ENCODE data around the gene RGS3.

Gene RGS3

GRCh38 chr9:113613815-113614413 is 150.4 kb downstream of the RGS3 start:
- TF ChIP-seq CTCF (conservative IDR thresholded peaks at IDR 0.05; ENCODE audit: low read depth, low read length) = no peak
- H3K4me3 ChIP-seq (ENCODE audit: low read length) = no peak overlapping the region
- no peak for DNase-seq (ENCODE audit: low read depth)

- no peak for TF ChIP-seq CTCF (conservative IDR thresholded peaks at IDR 0.05; ENCODE audit: low read depth, low read length)
- DNase-seq (ENCODE audit: low read depth) = no peak
These were observed 151.5 kb downstream of the RGS3 start for GRCh38 chr9:113614843-113615648.

GRCh38 chr9:113616116-113616515 is 152.6 kb downstream of the RGS3 start:
- H3K4me3 ChIP-seq (ENCODE audit: low read length) = no peak overlapping the region
- no peak for TF ChIP-seq CTCF (conservative IDR thresholded peaks at IDR 0.05; ENCODE audit: low read depth, low read length)
- DNase-seq (ENCODE audit: low read depth) = no peak

More at GRCh38 chr9:113614843-113615648, 151.5 kb downstream of the RGS3 start:
- H3K4me3 ChIP-seq (ENCODE audit: low read length) = no peak overlapping the region

- H3K4me3 ChIP-seq (ENCODE audit: low read length) = no peak overlapping the region
- DNase-seq (ENCODE audit: low read depth) = no peak
- no peak for TF ChIP-seq CTCF (conservative IDR thresholded peaks at IDR 0.05; ENCODE audit: low read depth, low read length)
These were observed 153.3 kb downstream of the RGS3 start for GRCh38 chr9:113616621-113617496.

GRCh38 chr9:113617550-113617949 is 154.0 kb downstream of the RGS3 start:
- no peak for TF ChIP-seq CTCF (conservative IDR thresholded peaks at IDR 0.05; ENCODE audit: low read depth, low read length)
- DNase-seq (ENCODE audit: low read depth) = no peak
- no peak overlapping the region for H3K4me3 ChIP-seq (ENCODE audit: low read length)

GRCh38 chr9:113618836-113619490 is 155.4 kb downstream of the RGS3 start:
- DNase-seq (ENCODE audit: low read depth) = no peak
- H3K4me3 ChIP-seq (ENCODE audit: low read length) = no peak overlapping the region
- TF ChIP-seq CTCF (conservative IDR thresholded peaks at IDR 0.05; ENCODE audit: low read depth, low read length) = no peak

Data from retinal pigment epithelial cell (primary cell).